H9 (cell line): ENCODE data around the gene DPYD. TPM values are rescaled to one million over a fixed set of nuclear protein-coding genes. Genes with fewer than 3 reads are reported as not detected.

Source experiments
- DNase-seq: peaks from one replicate; pipeline ENCODE4 v3.0.0-alpha.2; 2017
- H2AFZ ChIP-seq: one replicate; pipeline ENCODE4 v1.6.1; 2013; ENCODE audit warnings: mild to moderate bottlenecking, low read length, control low read depth, moderate library complexity
- H2AK5ac ChIP-seq: 2 replicates; pipeline ENCODE4 v1.6.1; 2013; ENCODE audit warnings: low read length, control low read depth, mixed read lengths; ENCODE audit not compliant: insufficient read length
- H2BK120ac ChIP-seq: one replicate; pipeline ENCODE4 v1.6.1; 2013; ENCODE audit warnings: low read depth, mild to moderate bottlenecking, low read length, control low read depth, inconsistent platforms; ENCODE audit not compliant: poor library complexity, severe bottlenecking
- H2BK12ac ChIP-seq: 2 replicates; pipeline ENCODE4 v1.6.1; 2013; ENCODE audit warnings: low read length, control low read depth, mixed read lengths, low read depth; ENCODE audit not compliant: insufficient read length
- H2BK15ac ChIP-seq: 2 replicates; pipeline ENCODE4 v1.6.1; 2013; ENCODE audit warnings: low read depth, low read length, control low read depth
- H2BK20ac ChIP-seq: one replicate; pipeline ENCODE4 v1.6.1; 2013; ENCODE audit warnings: low read depth, mild to moderate bottlenecking, low read length, control low read depth, inconsistent platforms; ENCODE audit not compliant: poor library complexity, severe bottlenecking
- H2BK5ac ChIP-seq: 2 replicates; pipeline ENCODE4 v1.6.1; 2013; ENCODE audit warnings: low read length, control low read depth, mixed read lengths; ENCODE audit not compliant: insufficient read length
- H3K14ac ChIP-seq: 2 replicates; pipeline ENCODE4 v1.6.1; 2013; ENCODE audit warnings: low read length, control low read depth; ENCODE audit not compliant: insufficient read depth
- H3K18ac ChIP-seq: 2 replicates; pipeline ENCODE4 v1.6.1; 2013; ENCODE audit warnings: low read depth, mild to moderate bottlenecking, mixed read lengths, low read length, control low read depth; ENCODE audit not compliant: insufficient read length
- H3K23ac ChIP-seq: 2 replicates; pipeline ENCODE4 v1.6.1; 2013; ENCODE audit warnings: low read length, control low read depth, mixed read lengths, low read depth; ENCODE audit not compliant: insufficient read length
- H3K23me2 ChIP-seq: 2 replicates; pipeline ENCODE4 v1.6.1; 2013; ENCODE audit warnings: low read depth, mild to moderate bottlenecking, mixed read lengths, low read length, control low read depth; ENCODE audit not compliant: insufficient read length, poor library complexity, severe bottlenecking
- H3K27ac ChIP-seq: 2 replicates; pipeline ENCODE4 v1.5.1; 2013; ENCODE audit warnings: low read length, control low read depth, mixed read lengths, low read depth; ENCODE audit not compliant: insufficient read length
- H3K27me3 ChIP-seq: 2 replicates; pipeline ENCODE4 v1.6.1; 2013; ENCODE audit warnings: low read length, control low read depth, inconsistent platforms; ENCODE audit not compliant: insufficient read depth
- H3K4ac ChIP-seq: 2 replicates; pipeline ENCODE4 v1.6.1; 2013; ENCODE audit warnings: low read depth, mild to moderate bottlenecking, control low read depth, inconsistent platforms, low read length, moderate library complexity
- H3K4me1 ChIP-seq: 2 replicates; pipeline ENCODE4 v1.6.1; 2013; ENCODE audit warnings: low read length, control low read depth, inconsistent platforms; ENCODE audit not compliant: insufficient read depth
- H3K4me2 ChIP-seq: 2 replicates; pipeline ENCODE4 v1.6.1; 2013; ENCODE audit warnings: low read length, control low read depth, mixed read lengths; ENCODE audit not compliant: insufficient read length, insufficient read depth
- H3K56ac ChIP-seq: 2 replicates; pipeline ENCODE4 v1.6.1; 2013; ENCODE audit warnings: low read depth, mild to moderate bottlenecking, mixed read lengths, low read length, control low read depth; ENCODE audit not compliant: insufficient read length
- H3K79me1 ChIP-seq: 2 replicates; pipeline ENCODE4 v1.6.1; 2013; ENCODE audit warnings: low read depth, mild to moderate bottlenecking, moderate library complexity, low read length, control low read depth, inconsistent platforms; ENCODE audit not compliant: insufficient read depth, poor library complexity, severe bottlenecking
- H3K79me2 ChIP-seq: 2 replicates; pipeline ENCODE4 v1.6.1; 2013; ENCODE audit warnings: low read length, control low read depth, inconsistent platforms; ENCODE audit not compliant: insufficient read depth
- H3K9ac ChIP-seq: 2 replicates; pipeline ENCODE4 v1.6.1; 2013; ENCODE audit warnings: low read length, control low read depth, mixed read lengths; ENCODE audit not compliant: insufficient read length; ENCODE audit errors: extremely low read depth
- H3K9me3 ChIP-seq: one replicate; pipeline ENCODE4 v1.6.1; 2013; ENCODE audit warnings: low read depth, low read length, inconsistent platforms; ENCODE audit not compliant: control insufficient read depth
- H3T11ph ChIP-seq: one replicate; pipeline ENCODE4 v1.6.1; 2013; ENCODE audit warnings: mild to moderate bottlenecking, low read length, control low read depth, inconsistent platforms
- H4K20me1 ChIP-seq: one replicate; pipeline ENCODE4 v1.6.1; 2013; ENCODE audit not compliant: control insufficient read depth, insufficient read length, insufficient read depth
- H4K5ac ChIP-seq: 2 replicates; pipeline ENCODE4 v1.6.1; 2013; ENCODE audit warnings: low read depth, mild to moderate bottlenecking, mixed read lengths, low read length, control low read depth; ENCODE audit not compliant: insufficient read length
- H4K8ac ChIP-seq: replicated peaks from 2 replicates; pipeline ENCODE4 v1.6.1; 2013; ENCODE audit warnings: low read length, control low read depth, mixed read lengths, low read depth; ENCODE audit not compliant: insufficient read length
- H4K91ac ChIP-seq: 2 replicates; pipeline ENCODE4 v1.6.1; 2013; ENCODE audit warnings: low read depth, mild to moderate bottlenecking, moderate library complexity, mixed read lengths, low read length, control low read depth; ENCODE audit not compliant: insufficient read length
- H3K27ac Mint-ChIP-seq, 3 experiments: 2 replicates in 2 of 3; 3 replicates in 1 of 3; pipeline ENCODE4 v1.8.0; 2020 to 2021; ENCODE audit warnings: mixed read lengths in 3 of 3, mild to moderate bottlenecking in 1 of 3, moderate library complexity in 1 of 3
- H3K27me3 Mint-ChIP-seq: 2 replicates; pipeline ENCODE4 v1.8.0; 2021; ENCODE audit warnings: low read depth, mild to moderate bottlenecking, moderate library complexity, mixed read lengths
- H3K36me3 Mint-ChIP-seq, 3 experiments: 2 replicates in 2 of 3; 3 replicates in 1 of 3; pipeline ENCODE4 v1.8.0; 2020 to 2021; ENCODE audit warnings: low read depth in 3 of 3, mixed read lengths in 3 of 3; ENCODE audit not compliant: insufficient read depth in 1 of 3
- H3K4me1 Mint-ChIP-seq, 2 experiments: 2 replicates each; pipeline ENCODE4 v1.8.0; 2020; ENCODE audit warnings: mixed read lengths in 2 of 2
- H3K4me3 Mint-ChIP-seq, 2 experiments: 2 replicates in 1 of 2; 3 replicates in 1 of 2; pipeline ENCODE4 v1.8.0; 2020 to 2021; ENCODE audit warnings: mild to moderate bottlenecking in 2 of 2, mixed read lengths in 2 of 2, moderate library complexity in 1 of 2
- H3K9me3 Mint-ChIP-seq, 2 experiments: 2 replicates in 1 of 2; 3 replicates in 1 of 2; pipeline ENCODE4 v1.8.0; 2020; ENCODE audit warnings: mild to moderate bottlenecking in 2 of 2, mixed read lengths in 2 of 2, moderate library complexity in 1 of 2
- CTCF ChIP-seq: fragments of 200-600 bp; sonication (generic); conservative IDR thresholded peaks from 3 replicates; pipeline ENCODE4 v1.8.0; 2021; ENCODE audit warnings: antibody characterized with exemption, mild to moderate bottlenecking
- WGBS: extraction: QIAGEN DNeasy Blood & Tissue Kit; methylation state at CpG from one replicate; pipeline ENCODE4 v1.1.7; 2013; ENCODE audit warnings: missing lambda C conversion rate, low lambda C conversion rate, mixed read lengths; ENCODE audit not compliant: insufficient read length; ENCODE audit errors: extremely low coverage; 5-methylcytosine and 5-hydroxymethylcytosine counted together
- total RNA-seq: library from RNA; stranded (reverse); gene quantifications from 2 replicates; pipeline ENCODE4 v1.2.1, GENCODE V29; 2021

Gene DPYD
- total RNA-seq, 1 experiment from 2014 or later, result 0.37 TPM

- H3K18ac ChIP-seq, result no peak overlapping the region
- TF ChIP-seq CTCF, result no peak
- no peak overlapping the region for H2BK20ac ChIP-seq
- no peaks in the 10 kb centered on the region for H4K20me1 ChIP-seq
- no peak overlapping the region for H2BK15ac ChIP-seq
- no peak for DNase-seq
- H3K79me1 ChIP-seq, result no peaks in the 10 kb centered on the region
- no peak overlapping the region for H2BK12ac ChIP-seq
- no peak overlapping the region for H3K14ac ChIP-seq
- H3K56ac ChIP-seq, result no peak overlapping the region
- H4K8ac ChIP-seq, result no peak overlapping the region
- H3K9me3 ChIP-seq, result no peaks in the 10 kb centered on the region
- no peaks in the 10 kb centered on the region for H3K27me3 ChIP-seq
- H4K91ac ChIP-seq, result no peak overlapping the region
- H3K27ac Mint-ChIP-seq, result no peak overlapping the region
- H3K27me3 Mint-ChIP-seq, result no peaks in the 10 kb centered on the region
- H3K9me3 Mint-ChIP-seq, result peaks cover 4 to 6% of the 10 kb centered on the region in 2 experiments; a peak in 4 of 5 replicates
- no peak overlapping the region for H3T11ph ChIP-seq
- H2AK5ac ChIP-seq, result no peak overlapping the region
- no peak overlapping the region for H3K9ac ChIP-seq
- no peaks in the 10 kb centered on the region for H3K4me1 Mint-ChIP-seq
- H3K79me2 ChIP-seq, result no peaks in the 10 kb centered on the region
- no peak overlapping the region for H2BK5ac ChIP-seq
- no peak overlapping the region for H3K4ac ChIP-seq
- no peak overlapping the region for H2AFZ ChIP-seq
- H3K4me1 ChIP-seq, result no peaks in the 10 kb centered on the region
- no peaks in the 10 kb centered on the region for H3K23me2 ChIP-seq
- H3K4me2 ChIP-seq, result no peak overlapping the region
- no peak overlapping the region for H2BK120ac ChIP-seq
- H3K4me3 Mint-ChIP-seq, result no peak overlapping the region
- H3K36me3 Mint-ChIP-seq, result peaks cover 0 to 3% (median 0%) of the 10 kb centered on the region in 3 experiments; a peak in 3 of 7 replicates
- WGBS, result no CpG with 5 or more reads among the region's 2 CpGs
- H3K27ac ChIP-seq, result no peak overlapping the region
- H4K5ac ChIP-seq, result no peak overlapping the region
- no peak overlapping the region for H3K23ac ChIP-seq
Measured at GRCh38 chr1:97033949-97034348, 886.9 kb downstream of the DPYD start.
